Measurements from ENCODE around the gene UBA1. TPM values are rescaled to one million over a fixed set of nuclear protein-coding genes. Genes with fewer than 3 reads are reported as not detected.

UBA1 gene
- total and polyA plus RNA-seq, 2 of the 13 experiments (the other 11 are each of a cell fraction or from before 2014, with no cell fraction given): 93.3 to 129 TPM

DNA sequence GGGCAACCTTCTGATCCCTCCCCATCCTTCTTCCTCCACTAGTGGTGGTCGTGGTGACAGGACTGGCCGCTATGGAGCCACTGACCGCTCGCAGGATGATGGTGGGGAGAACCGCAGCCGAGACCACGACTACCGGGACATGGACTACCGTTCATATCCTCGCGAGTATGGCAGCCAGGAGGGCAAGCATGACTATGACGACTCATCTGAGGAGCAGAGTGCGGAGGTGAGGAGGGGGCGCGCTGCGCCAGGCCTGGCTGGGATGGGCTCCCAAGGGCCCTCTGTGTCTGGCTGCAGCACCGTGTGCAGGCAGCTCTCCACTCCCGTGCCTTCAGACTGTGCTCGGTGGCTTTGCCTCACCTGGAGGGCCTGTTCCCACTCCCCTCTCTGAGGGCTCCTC, 24.4 kb upstream of the UBA1 start:
- no peak for DNase-seq (ENCODE audit: low spot score)
- H3K27ac ChIP-seq (ENCODE audit: extremely low read length, insufficient read depth, low read length): no peak overlapping the region
- ChIA-PET CTCF (ENCODE audit: low intra/inter-chr PET ratio, low total read pairs) (no interaction called here), POLR2A (no interaction called here)
- no peaks in the 10 kb centered on the region for H4K20me1 ChIP-seq (ENCODE audit: insufficient read depth, low read length)
- ATAC-seq: no peak
- H3K4me2 ChIP-seq (ENCODE audit: low read depth, low read length): no peak overlapping the region
- H2AFZ ChIP-seq (ENCODE audit: low read length): no peak overlapping the region
- in situ Hi-C loops (cut with HindIII; ENCODE audit: extremely low pct_ligation_motif_present, low pct_unique_long_range_greater_than_20kb): no loop called here
- no peaks in the 10 kb centered on the region for H3K27me3 ChIP-seq (ENCODE audit: control insufficient read depth in 1 of 2, insufficient read depth in 2 of 2, low read length in 2 of 2)
- peaks cover 12% of the 10 kb centered on the region for H3K79me2 ChIP-seq (ENCODE audit: insufficient read depth, low read length)
- no peak overlapping the region for H3K9ac ChIP-seq (ENCODE audit: insufficient read depth, low read depth, low read length)
- no TSS peak for BruUV-seq (replicated peaks)
- peaks cover 10% of the 10 kb centered on the region for H3K4me1 ChIP-seq (ENCODE audit: insufficient read depth, low read length)
- TF ChIP-seq ZNF331 (CRISPR knock-in tag; IDR thresholded peaks at IDR 0.05): no peak
- TF ChIP-seq ZNF34 (CRISPR knock-in tag; IDR thresholded peaks at IDR 0.05; ENCODE audit: borderline replicate concordance): no peak
- TF ChIP-seq, protein P1, sequence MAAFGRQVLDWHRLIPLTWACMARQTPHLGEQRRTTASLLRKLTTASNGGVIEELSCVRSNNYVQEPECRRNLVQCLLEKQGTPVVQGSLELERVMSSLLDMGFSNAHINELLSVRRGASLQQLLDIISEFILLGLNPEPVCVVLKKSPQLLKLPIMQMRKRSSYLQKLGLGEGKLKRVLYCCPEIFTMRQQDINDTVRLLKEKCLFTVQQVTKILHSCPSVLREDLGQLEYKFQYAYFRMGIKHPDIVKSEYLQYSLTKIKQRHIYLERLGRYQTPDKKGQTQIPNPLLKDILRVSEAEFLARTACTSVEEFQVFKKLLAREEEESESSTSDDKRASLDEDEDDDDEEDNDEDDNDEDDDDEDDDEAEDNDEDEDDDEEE (CRISPR knock-in tag; IDR thresholded peaks at IDR 0.05): no peak
- TF ChIP-seq ZNF546 (CRISPR knock-in tag; conservative IDR thresholded peaks at IDR 0.05): no peak
- TF ChIP-seq PRDM15 (CRISPR knock-in tag; IDR thresholded peaks at IDR 0.05): no peak
- 100% methylated on average over 1 of the region's 19 CpGs for WGBS (ENCODE audit: low lambda C conversion rate)
- no peaks in the 10 kb centered on the region for H3K9me3 ChIP-seq (ENCODE audit: low read length)
- no peak for FAIRE-seq
- intact Hi-C loops (cut with micrococcal nuclease; ENCODE audit: unreplicated experiment): no loop called here
- H3K36me3 ChIP-seq (replicated peaks in 1 of 2; ENCODE audit: control insufficient read depth in 1 of 2, insufficient read depth in 2 of 2, low read length in 2 of 2): peaks cover 10 to 18% of the 10 kb centered on the region in 2 experiments; a peak in 4 of 5 replicates
- no peak overlapping the region for H3K4me3 ChIP-seq (replicated peaks in 1 of 3; ENCODE audit: insufficient read depth in 1 of 3, low read depth in 2 of 3, low read length in 3 of 3)
